ENCODE results near the gene MYCBP2. TPM values are rescaled to one million over a fixed set of nuclear protein-coding genes. Genes with fewer than 3 reads are reported as not detected.

MYCBP2 gene
- 10 to 100 TPM; 86.6 to 88.0 TPM for total RNA-seq

DNA sequence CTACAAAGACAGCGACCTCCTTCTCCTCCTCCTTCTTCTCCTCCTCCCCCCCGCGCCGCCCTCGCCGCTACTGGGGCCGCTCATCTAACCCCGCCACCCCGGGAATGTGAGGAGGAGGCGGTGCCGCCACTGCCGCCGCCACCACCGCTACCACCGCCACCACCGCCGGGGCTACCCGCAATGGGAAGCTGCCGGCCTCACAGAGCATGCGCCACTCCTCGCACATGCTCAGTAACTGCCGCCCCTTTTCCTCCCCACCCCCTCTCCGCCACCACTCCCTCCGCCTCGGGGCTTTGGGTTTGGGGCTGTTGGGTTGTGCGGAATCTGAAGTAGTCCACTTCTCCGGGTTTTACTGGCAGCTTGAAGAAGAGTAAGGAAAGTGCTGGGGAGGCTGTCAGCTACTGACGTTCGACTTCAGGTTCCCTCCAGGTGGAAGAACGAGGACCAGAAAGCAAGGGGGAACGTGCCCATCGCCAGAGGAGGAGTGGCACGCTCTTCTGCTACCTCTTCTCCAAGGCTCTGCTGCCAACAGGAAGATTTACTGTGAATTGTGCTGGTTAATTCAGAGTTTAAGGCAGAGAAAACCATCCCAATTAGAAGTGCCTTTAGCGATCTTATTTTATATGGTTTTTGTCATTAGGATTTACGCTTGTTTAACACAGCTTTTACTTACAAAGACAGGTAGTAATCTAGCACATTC is at the start of gene MYCBP2:
TSS of gene MYCBP2 (minus strand) at position 190 of the 700 bp plus-strand sequence. CDS start 319 bp downstream, outside the sequence.
- H3K9me3 Mint-ChIP-seq = no peaks in the 10 kb centered on the region
- peak within 1 kb of the TSS; percentile 92 to 95 for H3K4me3 Mint-ChIP-seq
- peak; percentile 97 for DNase-seq
- no peaks in the 10 kb centered on the region for H3K27me3 Mint-ChIP-seq (ENCODE audit: low read depth)
- H3K36me3 Mint-ChIP-seq (ENCODE audit: insufficient read depth in 2 of 2) = peaks cover 6 to 10% of the 10 kb centered on the region in 2 donors
- H3K4me1 Mint-ChIP-seq (ENCODE audit: low read depth) = peaks cover 66% of the 10 kb centered on the region
- ATAC-seq (replicated peaks in 1 of 2) = peak; percentile 67 to 69
- H3K27ac Mint-ChIP-seq = peak within 1 kb of the TSS; percentile 97

DNA sequence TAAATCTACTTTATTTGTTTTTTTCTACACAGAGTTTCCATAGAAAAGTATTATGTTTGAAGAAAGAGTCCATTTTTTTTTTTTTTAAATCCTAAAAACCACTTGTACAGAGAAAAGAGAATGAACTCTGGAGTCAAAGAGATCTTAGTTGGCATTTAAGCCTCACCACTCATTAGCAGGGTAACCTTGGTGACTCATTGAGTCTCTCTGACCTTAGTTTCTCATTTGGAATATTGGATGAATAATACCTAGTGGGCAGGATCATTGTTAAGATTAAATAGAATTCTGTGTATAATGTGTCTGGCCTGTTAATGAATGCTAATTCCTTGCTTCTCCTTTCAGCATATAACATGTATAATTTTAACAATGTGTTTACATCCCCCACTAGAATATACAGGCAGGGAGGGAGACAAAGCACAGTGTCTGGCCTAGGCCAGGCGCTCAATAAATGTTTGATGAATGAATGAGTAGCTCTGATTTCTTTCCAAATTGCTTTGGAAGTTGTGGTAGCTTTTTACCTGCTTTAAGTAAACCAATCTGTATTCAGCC is 48.7 kb upstream of the MYCBP2 start:
- Mint-ChIP-seq H3K36me3 (ENCODE audit: insufficient read depth in 2 of 2) (no peaks in the 10 kb centered on the region), H3K9me3 (no peaks in the 10 kb centered on the region), H3K27me3 (ENCODE audit: low read depth) (no peaks in the 10 kb centered on the region), H3K4me3 (no peak overlapping the region), H3K27ac (no peak overlapping the region), H3K4me1 (ENCODE audit: low read depth) (peaks cover 12% of the 10 kb centered on the region)
- ATAC-seq (replicated peaks in 1 of 2) = no peak
- no peak for DNase-seq

DNA sequence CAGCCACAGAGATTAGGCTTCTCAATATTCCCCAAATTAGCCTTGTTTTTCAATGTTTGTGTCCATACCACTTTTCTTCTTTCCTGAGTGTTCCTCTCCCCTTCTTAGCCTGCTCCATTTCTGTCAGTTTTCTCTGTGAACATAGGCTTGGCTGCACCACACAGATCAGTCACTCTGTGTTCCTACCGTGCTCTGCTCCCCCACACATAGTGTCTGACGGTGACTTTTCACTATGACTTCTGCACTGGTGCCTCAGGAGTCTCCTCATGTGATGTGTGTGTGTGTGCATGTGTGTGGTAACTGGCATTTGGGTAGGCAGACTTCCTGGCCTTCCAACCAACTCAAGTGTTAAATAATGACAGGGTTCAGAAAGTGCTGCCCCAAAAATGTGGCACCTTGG is 47.9 kb upstream of the MYCBP2 start:
- H3K4me1 Mint-ChIP-seq (ENCODE audit: low read depth) = peaks cover 12% of the 10 kb centered on the region
- H3K36me3 Mint-ChIP-seq (ENCODE audit: insufficient read depth in 2 of 2) = no peaks in the 10 kb centered on the region
- no peaks in the 10 kb centered on the region for H3K27me3 Mint-ChIP-seq (ENCODE audit: low read depth)
- H3K4me3 Mint-ChIP-seq = no peak overlapping the region
- ATAC-seq (replicated peaks in 1 of 2) (peak; percentile 56 to 84), DNase-seq (no peak)
- H3K9me3 Mint-ChIP-seq = no peaks in the 10 kb centered on the region
- H3K27ac Mint-ChIP-seq = no peak overlapping the region

DNA sequence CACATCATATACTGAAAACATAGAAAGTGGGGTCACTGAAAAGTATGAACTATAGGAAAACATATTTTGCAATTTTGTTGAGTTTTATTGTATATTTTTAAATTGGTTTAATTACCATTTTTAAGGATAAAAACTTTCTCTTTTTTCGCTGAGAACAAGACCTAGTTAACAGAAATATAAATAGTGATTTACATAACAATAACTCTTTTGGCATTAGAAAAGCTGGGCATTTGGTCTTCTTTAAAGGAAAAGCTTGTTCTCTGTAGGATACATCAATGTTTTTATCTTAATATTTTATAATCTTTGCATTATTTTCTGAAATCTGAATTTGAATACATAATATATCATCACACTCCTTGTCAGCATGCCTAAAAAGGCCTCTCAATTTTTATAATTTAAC is 47.4 kb upstream of the MYCBP2 start:
- peaks cover 12% of the 10 kb centered on the region for H3K4me1 Mint-ChIP-seq (ENCODE audit: low read depth)
- no peaks in the 10 kb centered on the region for H3K36me3 Mint-ChIP-seq (ENCODE audit: insufficient read depth in 2 of 2)

GRCh38 chr13:77373502-77373901 is 46.6 kb upstream of the MYCBP2 start:
- Mint-ChIP-seq H3K27ac (no peak overlapping the region), H3K9me3 (no peaks in the 10 kb centered on the region), H3K4me3 (no peak overlapping the region), H3K36me3 (ENCODE audit: insufficient read depth in 2 of 2) (no peaks in the 10 kb centered on the region), H3K4me1 (ENCODE audit: low read depth) (peaks cover 12% of the 10 kb centered on the region), H3K27me3 (ENCODE audit: low read depth) (no peaks in the 10 kb centered on the region)
- ATAC-seq (replicated peaks in 1 of 2) (no peak), DNase-seq (no peak)

More for the DNA sequence above, 47.4 kb upstream of the MYCBP2 start:
- no peaks in the 10 kb centered on the region for H3K9me3 Mint-ChIP-seq
- H3K27ac Mint-ChIP-seq = no peak overlapping the region
- no peak overlapping the region for H3K4me3 Mint-ChIP-seq
- no peak for DNase-seq
- ATAC-seq (replicated peaks in 1 of 2) = no peak
- no peaks in the 10 kb centered on the region for H3K27me3 Mint-ChIP-seq (ENCODE audit: low read depth)

DNA sequence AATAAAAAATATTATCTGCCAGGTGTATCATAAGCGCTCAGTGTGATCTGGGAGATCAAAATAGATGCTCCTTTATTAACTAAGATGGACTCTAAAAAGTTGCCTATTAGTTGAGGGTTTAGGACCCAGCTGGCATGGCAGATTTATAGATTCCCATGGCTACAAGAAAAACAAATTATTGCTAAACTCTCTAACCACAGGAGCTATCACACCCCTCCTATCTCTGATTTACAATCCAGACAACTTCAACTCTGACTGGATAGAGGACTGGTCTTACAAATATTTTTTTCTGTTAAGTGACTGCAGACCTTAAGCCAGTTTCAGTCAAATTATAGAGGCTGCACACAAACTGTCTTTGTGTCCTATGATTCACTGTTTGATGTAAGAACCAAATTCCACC is 45.4 kb upstream of the MYCBP2 start:
- Mint-ChIP-seq H3K27ac (no peak overlapping the region), H3K4me3 (no peak overlapping the region)
- no peak for ATAC-seq (replicated peaks in 1 of 2)

DNA sequence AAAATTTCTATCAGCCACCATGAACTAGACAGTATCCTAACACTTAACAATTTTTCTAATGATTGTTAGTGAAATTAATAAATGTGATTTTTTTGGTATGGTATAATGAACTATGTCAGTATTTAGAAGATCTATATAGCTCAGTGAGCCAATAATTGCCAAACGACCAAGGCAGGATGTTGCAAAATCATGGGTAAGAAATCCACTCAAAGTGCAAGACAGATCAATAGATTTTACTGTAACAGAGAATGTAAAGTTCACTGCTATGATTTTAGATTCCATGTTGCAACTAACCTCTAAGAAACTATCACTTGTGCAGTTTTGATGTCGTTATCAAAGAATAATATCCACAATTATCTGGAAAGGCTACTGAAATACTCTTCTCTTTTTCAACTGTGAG is 44.0 kb upstream of the MYCBP2 start:
- no peaks in the 10 kb centered on the region for H3K27me3 Mint-ChIP-seq (ENCODE audit: low read depth)
- no peak for ATAC-seq (replicated peaks in 1 of 2)
- peaks cover 12% of the 10 kb centered on the region for H3K4me1 Mint-ChIP-seq (ENCODE audit: low read depth)
- DNase-seq = no peak
- H3K27ac Mint-ChIP-seq = no peak overlapping the region
- no peaks in the 10 kb centered on the region for H3K36me3 Mint-ChIP-seq (ENCODE audit: insufficient read depth in 2 of 2)
- no peak overlapping the region for H3K4me3 Mint-ChIP-seq
- H3K9me3 Mint-ChIP-seq = no peaks in the 10 kb centered on the region

More for the DNA sequence above, 45.4 kb upstream of the MYCBP2 start:
- H3K27me3 Mint-ChIP-seq (ENCODE audit: low read depth) = no peaks in the 10 kb centered on the region
- H3K36me3 Mint-ChIP-seq (ENCODE audit: insufficient read depth in 2 of 2) = no peaks in the 10 kb centered on the region
- peaks cover 12% of the 10 kb centered on the region for H3K4me1 Mint-ChIP-seq (ENCODE audit: low read depth)
- no peaks in the 10 kb centered on the region for H3K9me3 Mint-ChIP-seq
- no peak for DNase-seq

- Mint-ChIP-seq H3K4me3 (no peak overlapping the region), H3K4me1 (ENCODE audit: low read depth) (no peaks in the 10 kb centered on the region), H3K27ac (no peak overlapping the region), H3K27me3 (ENCODE audit: low read depth) (no peaks in the 10 kb centered on the region), H3K9me3 (no peaks in the 10 kb centered on the region), H3K36me3 (ENCODE audit: insufficient read depth in 2 of 2) (peaks cover 0 to 2% of the 10 kb centered on the region in 2 donors)
- DNase-seq = no peak
- ATAC-seq (replicated peaks in 1 of 2) = no peak
Observed at GRCh38 chr13:77362166-77362565, 35.3 kb upstream of the MYCBP2 start.

DNA sequence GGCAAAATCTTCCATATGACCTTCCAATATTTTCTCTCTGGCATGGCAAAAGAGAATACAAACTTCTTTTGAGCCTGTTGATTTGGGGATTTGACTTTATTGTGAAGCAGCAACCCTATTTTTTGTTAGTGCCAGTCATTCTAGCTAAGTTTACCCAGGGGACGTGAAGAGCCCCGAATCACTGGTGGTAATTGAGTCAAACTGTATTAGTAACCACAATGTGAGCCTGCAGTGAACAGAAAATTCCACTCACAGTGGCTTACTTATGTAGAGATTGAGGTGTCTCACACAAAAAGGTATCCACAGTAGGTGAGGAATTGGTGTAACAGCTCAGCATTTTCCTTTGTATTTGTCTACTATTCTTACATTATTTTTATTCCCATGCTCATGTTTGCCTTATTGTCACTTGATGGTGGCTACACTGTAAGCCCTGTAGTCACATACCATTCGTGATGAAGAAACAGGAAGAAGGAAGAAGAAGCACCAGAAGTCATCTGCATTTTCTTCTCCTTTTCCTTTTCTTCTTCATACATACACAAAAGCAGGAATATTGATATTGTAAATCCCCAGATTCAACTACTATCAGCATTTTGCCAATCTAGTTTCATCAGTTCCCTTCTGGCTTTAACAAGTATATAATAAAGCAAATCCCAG is 33.3 kb upstream of the MYCBP2 start:
- no peak for DNase-seq
- Mint-ChIP-seq H3K36me3 (ENCODE audit: insufficient read depth in 2 of 2) (peaks cover 0 to 2% of the 10 kb centered on the region in 2 donors), H3K4me1 (ENCODE audit: low read depth) (no peaks in the 10 kb centered on the region), H3K27ac (no peak overlapping the region), H3K27me3 (ENCODE audit: low read depth) (no peaks in the 10 kb centered on the region), H3K9me3 (no peaks in the 10 kb centered on the region), H3K4me3 (no peak overlapping the region)
- peak; percentile 28 to 37 for ATAC-seq (replicated peaks in 1 of 2)

- Mint-ChIP-seq H3K4me3 (no peak overlapping the region), H3K27me3 (ENCODE audit: low read depth) (no peaks in the 10 kb centered on the region), H3K36me3 (ENCODE audit: insufficient read depth in 2 of 2) (peaks cover 0 to 2% of the 10 kb centered on the region in 2 donors), H3K9me3 (no peaks in the 10 kb centered on the region), H3K4me1 (ENCODE audit: low read depth) (peaks cover 1% of the 10 kb centered on the region), H3K27ac (no peak overlapping the region)
- ATAC-seq (replicated peaks in 1 of 2) (no peak), DNase-seq (no peak)
Observed at GRCh38 chr13:77359171-77359570, 32.3 kb upstream of the MYCBP2 start.

DNA sequence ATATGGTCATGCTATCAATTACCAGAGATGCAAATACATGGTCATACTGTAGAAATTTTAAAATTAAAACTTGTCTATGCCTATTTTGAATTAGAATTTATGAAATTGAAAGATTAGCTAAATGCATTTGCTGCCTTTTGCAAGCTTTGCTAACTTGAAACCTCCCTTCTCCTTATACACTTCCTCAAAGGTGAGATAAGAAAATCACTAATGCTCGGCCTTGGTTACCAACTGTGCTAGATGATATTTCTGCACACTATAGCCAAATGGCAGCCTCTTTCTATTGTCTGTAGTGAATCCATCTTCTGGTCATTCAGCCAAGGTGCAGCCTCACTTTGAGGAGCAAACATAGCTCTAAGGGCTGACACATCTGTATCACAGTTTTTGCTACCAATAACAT is 31.1 kb upstream of the MYCBP2 start:
- ATAC-seq (replicated peaks in 1 of 2) (no peak), DNase-seq (no peak)
- H3K27ac Mint-ChIP-seq = no peak overlapping the region
- no peaks in the 10 kb centered on the region for H3K27me3 Mint-ChIP-seq (ENCODE audit: low read depth)
- H3K4me3 Mint-ChIP-seq = no peak overlapping the region
- H3K36me3 Mint-ChIP-seq (ENCODE audit: insufficient read depth in 2 of 2) = peaks cover 0 to 2% of the 10 kb centered on the region in 2 donors
- peaks cover 6% of the 10 kb centered on the region for H3K4me1 Mint-ChIP-seq (ENCODE audit: low read depth)
- peaks cover 0 to 2% of the 10 kb centered on the region in 2 donors for H3K9me3 Mint-ChIP-seq

GRCh38 chr13:77356155-77356554 is 29.3 kb upstream of the MYCBP2 start:
- Mint-ChIP-seq H3K4me3 (no peak overlapping the region), H3K27ac (no peak overlapping the region), H3K36me3 (ENCODE audit: insufficient read depth in 2 of 2) (peaks cover 0 to 2% of the 10 kb centered on the region in 2 donors)

DNA sequence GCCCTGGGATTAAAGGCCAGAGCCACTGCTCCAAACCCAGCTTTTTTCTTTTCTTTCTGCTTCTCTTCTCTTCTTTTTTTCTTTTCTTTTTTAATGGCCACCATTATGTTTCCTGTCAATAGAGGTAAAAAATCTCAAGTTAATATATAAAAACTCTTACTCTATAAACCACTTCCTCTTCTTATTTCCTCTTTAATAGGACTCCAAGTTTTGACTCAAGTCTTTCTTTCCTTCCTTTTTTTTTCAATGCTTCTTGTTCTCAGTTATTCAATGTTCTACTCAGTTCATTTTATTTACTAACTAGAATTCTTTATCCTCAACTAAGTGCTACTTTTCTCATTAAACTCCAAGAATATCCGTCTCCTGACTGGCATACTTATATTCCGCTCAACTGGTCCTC is 27.1 kb upstream of the MYCBP2 start:
- H3K27ac Mint-ChIP-seq = peak overlapping the region; percentile 2
- ATAC-seq (replicated peaks in 1 of 2) (no peak), DNase-seq (no peak)
- peaks cover 0 to 2% of the 10 kb centered on the region in 2 donors for H3K9me3 Mint-ChIP-seq
- no peaks in the 10 kb centered on the region for H3K27me3 Mint-ChIP-seq (ENCODE audit: low read depth)
- no peak overlapping the region for H3K4me3 Mint-ChIP-seq
- H3K4me1 Mint-ChIP-seq (ENCODE audit: low read depth) = peaks cover 12% of the 10 kb centered on the region
- peaks cover 0 to 2% of the 10 kb centered on the region in 2 donors for H3K36me3 Mint-ChIP-seq (ENCODE audit: insufficient read depth in 2 of 2)

More at GRCh38 chr13:77356155-77356554, 29.3 kb upstream of the MYCBP2 start:
- ATAC-seq (replicated peaks in 1 of 2) (no peak), DNase-seq (no peak)
- H3K4me1 Mint-ChIP-seq (ENCODE audit: low read depth) = peaks cover 6% of the 10 kb centered on the region
- no peaks in the 10 kb centered on the region for H3K27me3 Mint-ChIP-seq (ENCODE audit: low read depth)
- peaks cover 0 to 2% of the 10 kb centered on the region in 2 donors for H3K9me3 Mint-ChIP-seq
